Measurements from ENCODE around the gene MINK1. TPM values are rescaled to one million over a fixed set of nuclear protein-coding genes. Genes with fewer than 3 reads are reported as not detected.

MINK1 gene
- 31.4 and 31.6 TPM in 2 replicates for total RNA-seq (2014; rRNA removed; shearing (Covaris generic))

GRCh38 chr17:4833178-4833940 is at the start of gene MINK1:
Gene MINK1 (plus strand): TSS chr17:4833340. CDS start chr17:4833584, 244 bp downstream.
- peak; percentile 82 for DNase-seq (ENCODE audit: low spot score)

- DNase-seq (ENCODE audit: low spot score): no peak
These were observed 47.6 kb upstream of the MINK1 start for GRCh38 chr17:4785311-4786105.

- DNase-seq (ENCODE audit: low spot score): no peak
These were observed 47.0 kb upstream of the MINK1 start, which contains the start of gene VMO1 for GRCh38 chr17:4786106-4786511. Gene VMO1 (minus strand): TSS chr17:4786364. CDS start chr17:4786352, 12 bp downstream.

GRCh38 chr17:4786516-4786915 is 46.6 kb upstream of the MINK1 start:
- no peak for DNase-seq (ENCODE audit: low spot score)

GRCh38 chr17:4788159-4788806 is 44.9 kb upstream of the MINK1 start:
- DNase-seq (ENCODE audit: low spot score): no peak

- DNase-seq (ENCODE audit: low spot score): no peak
These were observed 44.1 kb upstream of the MINK1 start, which contains the start of gene GLTPD2 for GRCh38 chr17:4788807-4789700. Gene GLTPD2 (plus strand): TSS chr17:4788964. CDS start chr17:4789012, 48 bp downstream.

- no peak for DNase-seq (ENCODE audit: low spot score)
These were observed 43.5 kb upstream of the MINK1 start for GRCh38 chr17:4789701-4789950.

GRCh38 chr17:4789951-4790704 is 43.0 kb upstream of the MINK1 start:
- DNase-seq (ENCODE audit: low spot score): peak; percentile 78

- DNase-seq (ENCODE audit: low spot score): no peak
These were observed 42.4 kb upstream of the MINK1 start for GRCh38 chr17:4790705-4791088.

- no peak for DNase-seq (ENCODE audit: low spot score)
These were observed 38.0 kb upstream of the MINK1 start for GRCh38 chr17:4795168-4795567.

GRCh38 chr17:4796552-4796920 is 36.6 kb upstream of the MINK1 start:
- DNase-seq (ENCODE audit: low spot score): peak; percentile 49

- DNase-seq (ENCODE audit: low spot score): no peak
These were observed 32.5 kb upstream of the MINK1 start for GRCh38 chr17:4800462-4801196.

GRCh38 chr17:4802228-4802627 is 30.9 kb upstream of the MINK1 start, which contains the start of gene C17orf114:
Gene C17orf114 (minus strand): TSS chr17:4802328.
- DNase-seq (ENCODE audit: low spot score): no peak

GRCh38 chr17:4806456-4806776 is 26.7 kb upstream of the MINK1 start:
- no peak for DNase-seq (ENCODE audit: low spot score)

- peak; percentile 68 for DNase-seq (ENCODE audit: low spot score)
These were observed 26.1 kb upstream of the MINK1 start, which contains the start of gene PLD2 for GRCh38 chr17:4806777-4807604. Gene PLD2 (plus strand): TSS chr17:4807152. CDS start chr17:4807773, 621 bp downstream.

GRCh38 chr17:4807605-4808377 is 25.3 kb upstream of the MINK1 start:
- no peak for DNase-seq (ENCODE audit: low spot score)

GRCh38 chr17:4808378-4808767 is 24.8 kb upstream of the MINK1 start:
- no peak for DNase-seq (ENCODE audit: low spot score)

GRCh38 chr17:4810696-4811290 is 22.3 kb upstream of the MINK1 start:
- DNase-seq (ENCODE audit: low spot score): no peak
